H1 (cell line): ENCODE results near the gene ALOX15. TPM values are rescaled to one million over a fixed set of nuclear protein-coding genes. Genes with fewer than 3 reads are reported as not detected.

Experiments used
- CTCF ChIA-PET: fragments of 300-600 bp; sonication (Branson Sonifier 250); formaldehyde crosslinking; loops from one replicate; lab custom pipeline; 2021; ENCODE audit not compliant: partially characterized antibody; lab: Charles Lee
- POLR2A ChIA-PET: fragments of 300-600 bp; sonication (Branson Sonifier 250); formaldehyde crosslinking; loops from one replicate; lab custom pipeline; 2021; ENCODE audit warnings: inconsistent platforms; ENCODE audit not compliant: partially characterized antibody; lab: Charles Lee
- DNase-seq, 2 experiments: peaks; one replicate each; pipeline versions ENCODE4 v3.0.0 to v3.0.0-alpha.2; 2010 to 2022; ENCODE audit warnings: low spot score in 2 of 2, low read depth in 1 of 2, mixed read lengths in 1 of 2
- FAIRE-seq: peaks from 2 replicates; lab custom pipeline; 2011; peaks lifted over from hg19 to GRCh38; lab: Jason Lieb, UNC
- H2AFZ ChIP-seq: 2 replicates; pipeline ENCODE4 v1.8.1; 2012; ENCODE audit warnings: low read length, inconsistent platforms
- H2AK5ac ChIP-seq: 2 replicates; pipeline ENCODE4 v1.6.1; 2013; ENCODE audit warnings: low read depth, low read length
- H2BK120ac ChIP-seq: replicated peaks from 2 replicates; pipeline ENCODE3; 2013; ENCODE audit warnings: low read depth, low read length, inconsistent platforms
- H2BK12ac ChIP-seq: 2 replicates; pipeline ENCODE4 v1.6.1; 2013; ENCODE audit warnings: low read depth, low read length
- H2BK15ac ChIP-seq: 2 replicates; pipeline ENCODE4 v1.6.1; 2013; ENCODE audit warnings: low read length
- H2BK20ac ChIP-seq: 2 replicates; pipeline ENCODE4 v1.6.1; 2013; ENCODE audit warnings: low read length
- H2BK5ac ChIP-seq: 2 replicates; pipeline ENCODE4 v1.6.1; 2013; ENCODE audit warnings: low read depth, low read length
- H3K14ac ChIP-seq: 2 replicates; pipeline ENCODE4 v1.6.1; 2013; ENCODE audit warnings: inconsistent platforms; ENCODE audit not compliant: insufficient read length
- H3K18ac ChIP-seq: 2 replicates; pipeline ENCODE4 v1.6.1; 2013; ENCODE audit warnings: low read length; ENCODE audit errors: extremely low read depth
- H3K23ac ChIP-seq: 2 replicates; pipeline ENCODE4 v1.6.1; 2013; ENCODE audit warnings: inconsistent platforms; ENCODE audit not compliant: insufficient read length
- H3K23me2 ChIP-seq: 2 replicates; pipeline ENCODE4 v1.6.1; 2013; ENCODE audit warnings: low read depth, low read length
- H3K27ac ChIP-seq: 2 replicates; pipeline ENCODE4 v1.6.1; 2011; ENCODE audit warnings: low read depth, low read length, inconsistent platforms
- H3K27me3 ChIP-seq, 4 experiments: replicated peaks in 1 of 4; 1 replicate in 1 of 4; 2 replicates in 3 of 4; pipeline versions ENCODE4 v1.6.1 to v1.8.1; 2011 to 2013; ENCODE audit warnings: low read length in 3 of 4, mild to moderate bottlenecking in 3 of 4, inconsistent platforms in 2 of 4, mixed read lengths in 2 of 4, moderate library complexity in 1 of 4; ENCODE audit not compliant: control insufficient read depth in 3 of 4, insufficient read depth in 3 of 4; ENCODE audit errors: extremely low read depth in 1 of 4
- H3K36me3 ChIP-seq, 4 experiments: 2 replicates each; pipeline versions ENCODE4 v1.6.1 to v1.8.1; 2011 to 2013; ENCODE audit warnings: mild to moderate bottlenecking in 4 of 4, low read length in 3 of 4, moderate library complexity in 2 of 4, control low read depth in 1 of 4, inconsistent platforms in 1 of 4; ENCODE audit not compliant: insufficient read depth in 4 of 4, control insufficient read depth in 2 of 4
- H3K4ac ChIP-seq: replicated peaks from 2 replicates; pipeline ENCODE3; 2013; ENCODE audit warnings: low read length, low read depth, mixed read lengths, inconsistent platforms; ENCODE audit not compliant: insufficient read length
- H3K4me1 ChIP-seq, 4 experiments: replicated peaks in 1 of 4; 1 replicate in 1 of 4; 2 replicates in 3 of 4; pipeline versions ENCODE4 v1.6.1 to v1.8.1; 2011 to 2013; ENCODE audit warnings: low read length in 3 of 4, inconsistent platforms in 2 of 4, mixed read lengths in 1 of 4; ENCODE audit not compliant: insufficient read depth in 4 of 4, control insufficient read depth in 3 of 4
- H3K4me2 ChIP-seq, 2 experiments: 2 replicates each; pipeline versions ENCODE4 v1.6.1 to v1.8.1; 2011 to 2013; ENCODE audit warnings: low read depth in 2 of 2, low read length in 2 of 2, control low read depth in 1 of 2, inconsistent platforms in 1 of 2, mild to moderate bottlenecking in 1 of 2; ENCODE audit not compliant: insufficient read depth in 1 of 2
- H3K4me3 ChIP-seq, 4 experiments: fragments of 200-600, 300-600 bp in 1 of 4; sonication (generic), shearing (Covaris generic), sonication (Bioruptor Twin) in 1 of 4; 2 replicates each; pipeline versions ENCODE4 v1.5.1 to v1.8.1; 2011 to 2016; ENCODE audit warnings: low read length in 4 of 4, low read depth in 3 of 4, control low read depth in 2 of 4, inconsistent platforms in 2 of 4, mild to moderate bottlenecking in 2 of 4, mixed read lengths in 1 of 4, moderate library complexity in 1 of 4; ENCODE audit not compliant: insufficient read depth in 2 of 4; ENCODE audit errors: extremely low read depth in 1 of 4
- H3K56ac ChIP-seq: replicated peaks from 2 replicates; pipeline ENCODE3; 2013; ENCODE audit warnings: low read depth, mild to moderate bottlenecking, mixed read lengths, low read length, inconsistent platforms; ENCODE audit not compliant: insufficient read length
- H3K79me1 ChIP-seq: 2 replicates; pipeline ENCODE4 v1.6.1; 2013; ENCODE audit warnings: low read depth, low read length, control low read depth
- H3K79me2 ChIP-seq, 2 experiments: 2 replicates each; pipeline versions ENCODE4 v1.6.1 to v1.8.1; 2012 to 2013; ENCODE audit warnings: low read length in 2 of 2, mild to moderate bottlenecking in 2 of 2, inconsistent platforms in 1 of 2; ENCODE audit not compliant: insufficient read depth in 2 of 2, control insufficient read depth in 1 of 2
- H3K9ac ChIP-seq, 4 experiments: replicated peaks in 1 of 4; 1 replicate in 1 of 4; 2 replicates in 3 of 4; pipeline versions ENCODE4 v1.6.1 to v1.8.1; 2011 to 2013; ENCODE audit warnings: low read depth in 3 of 4, low read length in 3 of 4, control low read depth in 2 of 4, mild to moderate bottlenecking in 2 of 4, moderate library complexity in 2 of 4, inconsistent platforms in 1 of 4; ENCODE audit errors: extremely low read depth in 1 of 4
- H3K9me3 ChIP-seq, 2 experiments: 2 replicates each; pipeline versions ENCODE4 v1.6.1 to v1.8.1; 2012 to 2013; ENCODE audit warnings: mild to moderate bottlenecking in 2 of 2, moderate library complexity in 2 of 2, control low read depth in 1 of 2, inconsistent platforms in 1 of 2, low read depth in 1 of 2, low read length in 1 of 2, mixed read lengths in 1 of 2; ENCODE audit not compliant: insufficient read depth in 2 of 2
- H4K20me1 ChIP-seq, 2 experiments: replicated peaks in 1 of 2; 2 replicates each; pipeline versions ENCODE3 to v1.8.1; 2011 to 2013; ENCODE audit warnings: inconsistent platforms in 2 of 2, low read length in 2 of 2, mild to moderate bottlenecking in 1 of 2; ENCODE audit not compliant: insufficient read depth in 2 of 2, control insufficient read depth in 1 of 2
- H4K5ac ChIP-seq: 2 replicates; pipeline ENCODE4 v1.6.1; 2013; ENCODE audit warnings: low read length, low read depth, mixed read lengths, inconsistent platforms; ENCODE audit not compliant: insufficient read length
- H4K8ac ChIP-seq: 2 replicates; pipeline ENCODE4 v1.8.0; 2013; ENCODE audit warnings: mild to moderate bottlenecking, moderate library complexity, low read length, inconsistent platforms; ENCODE audit not compliant: insufficient read depth; ENCODE audit errors: extremely low read depth
- H4K91ac ChIP-seq: replicated peaks from 2 replicates; pipeline ENCODE3; 2013; ENCODE audit warnings: low read length, mixed read lengths, inconsistent platforms; ENCODE audit not compliant: insufficient read length
- EGR1 ChIP-seq: IDR thresholded peaks from 2 replicates; pipeline ENCODE4 v1.6.1; 2011; ENCODE audit warnings: low read depth, low read length, borderline replicate concordance
- RNF2 ChIP-seq: fragments of 200-900, 300-1000 bp; sonication (generic); IDR thresholded peaks from 2 replicates; pipeline ENCODE4 v1.7.1; 2016; ENCODE audit warnings: borderline replicate concordance, low read depth, mild to moderate bottlenecking, antibody characterized with exemption, low read length; ENCODE audit not compliant: poor library complexity, severe bottlenecking; ENCODE audit errors: missing control alignments
- TAF1 ChIP-seq: IDR thresholded peaks from 2 replicates; pipeline ENCODE4 v1.6.1; 2011; ENCODE audit warnings: mild to moderate bottlenecking, low read depth, low read length
- ZNF274 ChIP-seq: IDR thresholded peaks from 2 replicates; pipeline ENCODE4 v1.7.0; 2012; ENCODE audit warnings: low read length, borderline replicate concordance; ENCODE audit errors: extremely low read depth
- WGBS, 2 experiments: shearing (Covaris generic) in 1 of 2; methylation state at CpG; one replicate each; pipeline versions ENCODE4 v1.1.6 to v1.1.7; 2013 to 2015; ENCODE audit warnings: low lambda C conversion rate in 2 of 2, mixed read lengths in 2 of 2, inconsistent platforms in 1 of 2, low coverage in 1 of 2, missing lambda C conversion rate in 1 of 2; ENCODE audit not compliant: insufficient replicate concordance in 2 of 2, insufficient coverage in 1 of 2, insufficient read length in 1 of 2; ENCODE audit errors: extremely low coverage in 1 of 2, missing lambda C conversion rate in 1 of 2; 5-methylcytosine and 5-hydroxymethylcytosine counted together
- polyA plus RNA-seq, 7 experiments: library from polyadenylated mRNA; depleted of rRNA in 3 of 7; stranded (reverse) in 5 of 7; unstranded in 2 of 7; fragments of >200 nt in 5 of 7; fragments of 200-250 nt in 2 of 7; gene quantifications; 1 replicate in 5 of 7; 2 replicates in 1 of 7; 4 replicates in 1 of 7; pipeline versions ENCODE4 v1.2.1 to v1.2.3, GENCODE V29; 2011 to 2013; ENCODE audit warnings: missing spikeins in 2 of 7, mixed read lengths in 2 of 7
- total RNA-seq: library from RNA; stranded (reverse); fragmentation: NEBNext Ultra II Directional; extraction: Animal tissue kit (Norgen Biotek cat#: 25700); gene quantifications from 2 replicates; pipeline ENCODE4 v1.2.1, GENCODE V29; 2021

Gene ALOX15
- total and polyA plus RNA-seq, 2 of the 8 experiments (the other 6 are each of a cell fraction or from before 2014, with no cell fraction given) = 1.5 to 1.7 TPM

DNA sequence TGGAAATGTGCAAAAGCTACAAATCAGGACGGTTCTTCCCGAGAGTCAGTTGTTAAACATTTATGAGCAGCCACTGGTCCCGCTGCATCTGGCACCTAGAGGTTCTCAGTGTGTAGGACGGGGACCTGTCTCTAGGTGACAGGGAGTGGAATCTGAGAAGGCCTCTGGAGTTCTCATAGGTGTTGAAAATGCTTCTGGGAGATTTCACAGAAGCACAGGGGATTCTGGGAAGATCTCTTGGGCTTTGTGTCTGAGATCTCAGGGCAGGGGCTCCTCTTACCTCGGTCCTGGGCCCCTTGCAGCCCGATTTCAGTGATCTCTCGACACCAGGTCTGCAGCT is 8.9 kb downstream of the ALOX15 start:
- H3K23ac ChIP-seq = no peak overlapping the region
- H4K8ac ChIP-seq = no peak overlapping the region
- FAIRE-seq (no peak), DNase-seq (no peak)
- no peaks in the 10 kb centered on the region for H3K79me2 ChIP-seq
- H3K4me1 ChIP-seq = peaks cover 7 to 29% (median 15%) of the 10 kb centered on the region in 4 experiments
- no peak overlapping the region for H3K4ac ChIP-seq
- H2BK15ac ChIP-seq = peak overlapping the region; percentile 31; the same call in 1 of the 2 replicates
- H4K91ac ChIP-seq = no peak overlapping the region
- peak overlapping the region; percentile 15; the same call in 1 of the 2 replicates for H2BK20ac ChIP-seq
- no peaks in the 10 kb centered on the region for H3K79me1 ChIP-seq
- WGBS, 2 experiments = 76% methylated on average over 7 of the region's 7 CpGs; no CpG with 5 or more reads in 1 of the 2 experiments
- H3K4me3 ChIP-seq = no peak overlapping the region
- 0 out of 2 replicates have a peak, but pooled peaks cover 3% of the 10 kb centered on the region for H3K23me2 ChIP-seq
- H3K27ac ChIP-seq = no peak overlapping the region
- peaks cover 0 to 20% (median 10%) of the 10 kb centered on the region in 4 experiments; a peak in 4 of 7 replicates for H3K27me3 ChIP-seq
- H4K5ac ChIP-seq = no peak overlapping the region
- ChIA-PET POLR2A (interaction anchor here (0.8 to 2.0 kb wide), 5 partner anchors 15 to 85 kb away, joined by 3 to 6 read pairs (median 5); partner anchors contain the start of gene GGT6), CTCF (interaction anchor here (1.0 to 4.9 kb wide), 11 partner anchors 8 to 256 kb away, joined by 3 to 49 read pairs (median 4); partner anchors contain the start of genes ALOX15 and GGT6)
- peak overlapping the region; percentile 18; the same call in 1 of the 2 replicates for H2BK5ac ChIP-seq
- no peak overlapping the region for H2BK120ac ChIP-seq
- no peak overlapping the region for H3K9ac ChIP-seq
- no peak overlapping the region for H2AK5ac ChIP-seq
- H3K4me2 ChIP-seq = peak overlapping the region in 1 of 2 experiments; percentile 19; a peak in 1 of 4 replicates
- no peak overlapping the region for H3K18ac ChIP-seq
- H2BK12ac ChIP-seq = 0 out of 2 replicates have a peak overlapping the region, but pooled peaks have one; percentile 83
- H3K56ac ChIP-seq = no peak overlapping the region
- H2AFZ ChIP-seq = no peak overlapping the region
- H3K9me3 ChIP-seq = no peaks in the 10 kb centered on the region
- H3K14ac ChIP-seq = no peak overlapping the region
- no peaks in the 10 kb centered on the region for H4K20me1 ChIP-seq
- H3K36me3 ChIP-seq = no peaks in the 10 kb centered on the region
- TF ChIP-seq RNF2 (no peak), ZNF274 (no peak), TAF1 (no peak), EGR1 (no peak)
